K562 (cell line): ENCODE results near the gene PIGT. TPM values are rescaled to one million over a fixed set of nuclear protein-coding genes. Genes with fewer than 3 reads are reported as not detected.

Source experiments
- CBX1 ChIP-seq: sonication (generic); IDR thresholded peaks from 2 replicates; pipeline ENCODE4 v1.6.1; 2016; ENCODE audit warnings: antibody characterized with exemption, low read depth, mild to moderate bottlenecking
- DMBX1 ChIP-seq: fragments of 250-450 bp; sonication (Bioruptor Pico); IDR thresholded peaks from 2 replicates; pipeline ENCODE4 v1.8.0; 2022; ENCODE audit warnings: inconsistent platforms, mild to moderate bottlenecking, moderate library complexity, borderline replicate concordance
- HNRNPL ChIP-seq: fragments of 200-400 bp; formaldehyde crosslinking; IDR thresholded peaks from 2 replicates; pipeline ENCODE4 v1.6.1; 2017; ENCODE audit warnings: low read depth, mild to moderate bottlenecking, low read length
- MAZ ChIP-seq, 2 experiments: fragments of 450-650 bp in 1 of 2; sonication (generic) in 1 of 2; formaldehyde crosslinking; IDR thresholded peaks in 1 of 2; conservative IDR thresholded peaks in 1 of 2; 2 replicates each; pipeline versions ENCODE4 v1.4.0 to v1.5.0; 2020; ENCODE audit warnings: mild to moderate bottlenecking in 1 of 2, missing genetic modification reagents in 1 of 2
- NONO ChIP-seq, 2 experiments: fragments of 200-400 bp in 1 of 2; fragments of 450-650 bp in 1 of 2; formaldehyde crosslinking in 1 of 2; IDR thresholded peaks; 2 replicates each; pipeline ENCODE4 v1.6.1; 2017; ENCODE audit warnings: low read depth in 2 of 2, mild to moderate bottlenecking in 2 of 2, moderate library complexity in 2 of 2, low read length in 1 of 2
- PATZ1 ChIP-seq: fragments of 250-450 bp; sonication (Bioruptor Pico); IDR thresholded peaks from 2 replicates; pipeline ENCODE4 v1.5.0; 2020; ENCODE audit warnings: mild to moderate bottlenecking, borderline replicate concordance
- TAL1 ChIP-seq: fragments of 450-650 bp; IDR thresholded peaks from 2 replicates; pipeline ENCODE4 v1.6.1; 2016; ENCODE audit warnings: mild to moderate bottlenecking
- ZBTB7A ChIP-seq: IDR thresholded peaks from 2 replicates; pipeline ENCODE4 v1.6.1; 2011; ENCODE audit warnings: low read depth, mild to moderate bottlenecking, low read length, moderate library complexity, borderline replicate concordance; ENCODE audit not compliant: control insufficient read depth
- ZFX ChIP-seq: sonication (generic); formaldehyde crosslinking; IDR thresholded peaks from 2 replicates; pipeline ENCODE4 v1.8.0; 2022; ENCODE audit warnings: mild to moderate bottlenecking, missing genetic modification reagents, moderate library complexity
- ZNF175 ChIP-seq: fragments of 200-800 bp; sonication (Bioruptor generic); IDR thresholded peaks from 2 replicates; pipeline ENCODE4 v1.6.1; 2016; ENCODE audit warnings: low read depth, mild to moderate bottlenecking, missing genetic modification characterization, missing compliant biosample characterization
- ZNF785 ChIP-seq: fragments of 250-450 bp; sonication (Bioruptor Pico); IDR thresholded peaks from 2 replicates; pipeline ENCODE4 v1.4.0; 2020; ENCODE audit warnings: mild to moderate bottlenecking
- polyA plus RNA-seq, 8 experiments: library from polyadenylated mRNA; depleted of rRNA in 4 of 8; stranded (reverse) in 5 of 8; unstranded in 3 of 8; fragments of >200 nt; fragmentation: Nextera tagmentation in 2 of 8; fragmentation: Illumina TruSeq in 1 of 8; extraction: Ambion mirVana in 2 of 8; extraction: Trizol in 1 of 8; gene quantifications; 2 replicates each; pipeline versions ENCODE4 v1.2.1 to v1.2.3, GENCODE V29; 2011 to 2014; ENCODE audit warnings: inconsistent platforms in 1 of 8, missing spikeins in 1 of 8
- total RNA-seq, 7 experiments: library from RNA; depleted of rRNA in 6 of 7; stranded (reverse); fragments of >200 nt in 6 of 7; fragmentation: Illumina TruSeq in 2 of 7; extraction: Trizol in 2 of 7; gene quantifications; 2 replicates each; pipeline versions ENCODE4 v1.2.1 to v1.2.3, GENCODE V29; 2011 to 2021; ENCODE audit warnings: low replicate concordance in 1 of 7
- TF ChIP-seq, protein P1 (sequence below), 3 experiments: fragments of 200-800 bp in 1 of 3; sonication (Bioruptor generic) in 1 of 3; sonication (generic) in 1 of 3; formaldehyde crosslinking in 1 of 3; IDR thresholded peaks; 2 replicates each; pipeline versions ENCODE4 v1.6.1 to v1.8.0; 2016 to 2022; ENCODE audit warnings: mild to moderate bottlenecking in 2 of 3, missing compliant biosample characterization in 2 of 3, missing genetic modification characterization in 2 of 3, missing genetic modification reagents in 1 of 3
- TF ChIP-seq, protein P2 (sequence below): sonication (generic); formaldehyde crosslinking; IDR thresholded peaks from 2 replicates; pipeline ENCODE4 v1.9.0; 2022; ENCODE audit warnings: mild to moderate bottlenecking, missing genetic modification reagents

Gene PIGT
- total and polyA plus RNA-seq, 9 of the 15 experiments (the other 6 are each of a cell fraction or from before 2014, with no cell fraction given) = 14.6 to 108 (median 46.9) TPM

- TF ChIP-seq ZBTB7A = peak; percentile 91
- peak; percentile 44 to 69 for TF ChIP-seq MAZ (CRISPR knock-in tag; conservative IDR thresholded peaks at IDR 0.05 in 1 of 2, IDR thresholded peaks at IDR 0.05 in 1 of 2)
- TF ChIP-seq ZNF785 (CRISPR knock-in tag) = no peak
- TF ChIP-seq PATZ1 (CRISPR knock-in tag) = no peak
- TF ChIP-seq, protein P1, sequence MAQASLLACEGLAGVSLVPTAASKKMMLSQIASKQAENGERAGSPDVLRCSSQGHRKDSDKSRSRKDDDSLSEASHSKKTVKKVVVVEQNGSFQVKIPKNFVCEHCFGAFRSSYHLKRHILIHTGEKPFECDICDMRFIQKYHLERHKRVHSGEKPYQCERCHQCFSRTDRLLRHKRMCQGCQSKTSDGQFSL (CRISPR knock-in tag; IDR thresholded peaks at IDR 0.05) = peak; percentile 45
- TF ChIP-seq, protein P1 (tag; IDR thresholded peaks at IDR 0.05) = no peak
- TF ChIP-seq CBX1 = no peak
- no peak for TF ChIP-seq DMBX1 (CRISPR knock-in tag)
- TF ChIP-seq, protein P2, sequence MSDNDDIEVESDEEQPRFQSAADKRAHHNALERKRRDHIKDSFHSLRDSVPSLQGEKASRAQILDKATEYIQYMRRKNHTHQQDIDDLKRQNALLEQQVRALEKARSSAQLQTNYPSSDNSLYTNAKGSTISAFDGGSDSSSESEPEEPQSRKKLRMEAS (CRISPR knock-in tag) = peak; percentile 79
- peak; percentile 39 to 52; a peak in 1 of 4 replicates for TF ChIP-seq NONO (IDR thresholded peaks at IDR 0.05; ENCODE audit: low read depth in 2 of 2, low read length in 1 of 2)
- TF ChIP-seq HNRNPL = peak; percentile 66; the same call in 1 of the 2 replicates
- TF ChIP-seq ZNF175 (CRISPR knock-in tag) = no peak
- TF ChIP-seq TAL1 = no peak
- peak; percentile 69 for TF ChIP-seq ZFX
Observed at GRCh38 chr20:45406260-45407066, 9.5 kb upstream of the PIGT start (continued).
